HUDEP-2 (cell line): ENCODE data around the gene MRPL27.
A peak's percentile ranks its signal among the peaks of the same experiment; 100 is the strongest.

Experiments used
- DNase-seq, 76 experiments: peaks; one replicate each; lab custom pipeline; 2025; ENCODE audit not compliant: unreplicated experiment in 76 of 76; lab: John Stamatoyannopoulos, UW

Gene MRPL27

DNA sequence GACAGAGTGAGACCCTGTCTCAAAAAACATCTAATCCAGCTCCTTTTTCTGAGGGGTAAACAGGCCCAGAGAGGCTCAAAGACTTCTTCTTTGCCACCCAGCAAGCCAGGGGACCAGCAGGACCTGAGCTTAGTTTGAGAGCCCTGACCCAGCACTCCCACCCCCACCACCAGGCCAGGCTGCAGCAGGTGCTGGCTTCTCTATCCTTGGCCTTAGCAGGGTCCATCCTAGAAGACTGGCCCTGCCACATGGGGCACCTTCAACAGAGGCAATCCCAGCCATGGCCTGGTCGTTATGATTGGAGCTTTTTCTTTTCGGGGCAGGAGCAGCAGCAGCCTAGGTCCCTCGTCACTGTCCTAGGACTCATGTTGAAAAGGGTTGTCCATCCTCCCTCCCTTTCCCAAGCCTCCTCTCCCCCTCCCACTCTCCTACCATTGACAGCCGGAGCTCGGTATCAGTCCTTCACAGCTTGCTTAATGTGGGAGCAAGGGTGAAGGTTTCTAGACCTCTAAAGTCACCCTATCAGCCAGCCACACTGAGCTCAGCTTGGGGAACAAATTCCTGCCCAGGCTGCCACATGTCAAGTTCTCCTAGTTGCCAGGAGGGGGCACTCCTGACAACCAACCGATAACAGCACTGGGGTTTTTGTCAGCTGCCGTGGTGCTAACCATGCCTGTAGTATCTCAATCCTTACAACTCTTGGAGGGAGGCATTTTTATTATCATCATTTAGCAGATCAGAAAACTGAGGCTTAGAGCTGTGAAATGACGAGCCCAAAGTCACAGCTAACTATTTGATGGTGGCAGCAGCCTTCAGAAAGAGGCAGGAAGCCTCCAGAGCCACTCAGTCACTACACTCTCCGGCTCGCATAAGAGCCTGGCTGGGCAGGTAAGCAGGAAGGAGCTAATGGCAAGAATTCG lies 11.2 kb downstream of the MRPL27 start:
- DNase-seq = peak in 71 of 76 experiments; percentile 9 to 79 (median 53)

DNA sequence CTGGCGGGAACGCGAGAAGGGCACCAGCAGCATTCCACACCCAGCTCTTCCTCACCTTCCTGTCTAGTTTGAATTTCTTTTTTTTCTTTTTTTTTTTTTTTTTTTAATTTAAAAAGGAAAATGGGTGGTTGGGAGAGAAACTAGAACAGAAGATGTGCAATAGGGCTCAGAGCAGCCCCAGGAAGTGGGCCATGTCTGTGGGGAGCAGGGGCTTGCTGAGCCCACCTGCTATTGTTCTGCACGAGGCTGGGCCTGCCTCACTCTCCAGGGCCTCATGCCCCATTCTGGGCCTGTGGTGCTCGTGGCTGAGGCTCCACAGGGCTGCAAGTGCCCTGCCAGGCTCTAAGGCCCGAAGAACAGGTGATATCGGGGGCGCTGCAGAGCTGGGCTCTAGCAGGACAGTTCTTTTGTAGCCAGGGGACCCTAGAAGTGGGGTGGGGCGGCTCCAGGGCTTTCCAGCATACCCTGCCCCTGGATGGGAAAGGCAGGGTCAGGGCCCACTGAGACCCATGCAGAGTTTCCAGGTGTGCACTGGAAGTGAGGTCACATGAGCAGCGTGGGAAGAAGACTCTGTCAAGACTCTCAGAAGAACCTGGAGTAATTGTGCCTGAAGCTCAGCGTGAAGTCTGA lies 12.4 kb downstream of the MRPL27 start:
- DNase-seq = no peak

DNA sequence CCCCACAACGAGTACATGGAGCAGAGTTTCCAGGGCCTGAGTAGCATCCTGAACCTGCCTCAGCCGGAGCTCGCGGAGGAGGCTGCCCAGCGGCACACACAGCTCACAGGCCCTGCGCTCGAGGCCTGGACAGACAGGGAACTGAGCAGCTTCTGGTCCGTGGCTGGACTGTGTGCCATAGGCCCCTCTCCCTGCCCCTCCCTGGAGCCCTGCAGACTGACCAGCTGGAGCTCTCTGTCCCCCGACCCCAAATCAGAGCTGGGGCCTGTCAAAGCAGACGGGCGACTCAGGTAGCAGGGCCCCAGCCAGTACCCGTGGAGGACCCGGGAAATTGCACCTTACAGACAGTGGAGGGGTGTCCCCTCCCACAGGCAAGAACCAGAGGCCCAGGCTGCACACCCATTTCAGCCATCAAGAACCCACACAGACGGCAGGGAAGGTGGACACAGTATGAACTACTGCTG lies 13.0 kb downstream of the MRPL27 start:
- no peak for DNase-seq

DNA sequence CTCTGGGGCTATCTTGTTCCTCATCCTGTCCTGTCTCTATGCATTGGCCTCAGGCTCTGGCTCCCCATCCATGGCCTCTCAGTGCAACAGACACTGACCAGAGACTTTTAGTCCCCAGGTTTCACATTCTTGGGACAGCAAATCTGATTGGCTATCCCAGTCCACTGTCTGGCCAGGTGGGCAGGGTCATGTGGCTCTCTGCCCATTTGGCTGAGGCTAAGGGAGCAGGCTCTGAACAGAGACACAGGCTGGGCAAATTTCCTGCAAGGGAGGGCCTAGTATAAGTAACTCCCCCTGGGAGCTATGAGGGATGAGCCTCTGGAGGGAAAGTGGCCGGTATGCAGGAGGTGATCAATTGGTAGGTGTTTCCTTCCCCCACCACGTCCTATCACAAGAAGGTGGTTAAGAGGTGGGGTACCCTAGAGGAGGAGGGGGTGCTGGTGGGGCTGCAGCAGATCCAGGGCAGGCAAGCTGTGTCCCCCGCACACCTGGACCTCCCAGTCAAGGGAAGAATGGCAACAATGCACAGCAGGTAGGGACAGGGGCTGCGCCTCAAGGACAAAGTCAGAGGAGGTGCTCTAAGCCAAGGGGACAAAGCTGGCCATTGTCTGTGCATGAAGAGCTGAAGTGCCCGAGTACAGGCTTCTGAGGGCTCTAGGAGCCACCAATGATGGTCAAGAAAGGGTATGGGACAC lies 13.8 kb downstream of the MRPL27 start:
- DNase-seq = no peak

DNA sequence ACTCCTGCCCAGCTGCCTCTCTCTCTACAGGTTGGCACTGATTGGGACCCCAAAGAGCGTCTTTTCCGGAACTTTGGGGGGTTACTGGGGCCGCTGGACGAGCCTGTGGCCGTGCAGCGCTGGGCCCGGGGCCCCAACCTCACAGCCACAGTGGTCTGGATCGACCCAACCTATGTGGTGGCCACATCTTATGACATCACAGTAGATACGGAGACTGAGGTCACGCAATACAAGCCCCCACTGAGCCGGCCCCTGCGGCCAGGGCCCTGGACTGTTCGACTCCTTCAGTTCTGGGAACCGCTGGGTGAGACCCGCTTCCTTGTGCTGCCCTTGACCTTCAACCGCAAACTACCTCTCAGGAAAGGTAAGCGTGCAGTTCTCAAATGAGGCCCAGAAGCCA lies 14.8 kb downstream of the MRPL27 start:
- DNase-seq = no peak

DNA sequence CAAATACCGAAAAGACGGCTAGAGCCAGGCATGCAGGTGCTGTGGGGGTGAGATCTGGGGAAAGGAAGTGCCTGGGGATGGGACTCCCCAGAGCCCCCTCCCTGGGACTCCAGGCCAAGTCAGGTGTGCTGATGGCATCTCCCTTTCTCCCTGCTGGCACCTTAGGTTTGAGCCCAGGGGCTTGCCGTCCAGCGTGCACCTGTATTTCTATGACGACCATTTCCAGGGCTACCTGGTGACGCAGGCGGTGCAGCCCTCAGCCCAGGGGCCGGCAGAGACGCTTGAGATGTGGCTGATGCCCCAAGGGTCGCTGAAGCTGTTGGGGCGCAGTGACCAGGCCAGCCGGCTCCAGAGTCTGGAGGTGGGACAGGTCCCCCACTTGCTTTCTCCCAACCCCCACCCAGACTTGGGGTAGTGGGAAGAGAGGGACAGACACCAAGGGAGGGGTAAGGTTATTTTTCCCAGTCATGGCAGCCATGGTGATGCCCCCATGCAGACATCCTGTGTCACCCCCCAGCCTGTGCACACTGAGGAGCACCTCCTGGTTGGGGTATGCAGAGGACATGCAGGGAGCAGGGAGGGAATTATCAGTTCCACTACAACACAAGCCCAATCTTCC lies 16.0 kb downstream of the MRPL27 start:
- DNase-seq = no peak

DNA sequence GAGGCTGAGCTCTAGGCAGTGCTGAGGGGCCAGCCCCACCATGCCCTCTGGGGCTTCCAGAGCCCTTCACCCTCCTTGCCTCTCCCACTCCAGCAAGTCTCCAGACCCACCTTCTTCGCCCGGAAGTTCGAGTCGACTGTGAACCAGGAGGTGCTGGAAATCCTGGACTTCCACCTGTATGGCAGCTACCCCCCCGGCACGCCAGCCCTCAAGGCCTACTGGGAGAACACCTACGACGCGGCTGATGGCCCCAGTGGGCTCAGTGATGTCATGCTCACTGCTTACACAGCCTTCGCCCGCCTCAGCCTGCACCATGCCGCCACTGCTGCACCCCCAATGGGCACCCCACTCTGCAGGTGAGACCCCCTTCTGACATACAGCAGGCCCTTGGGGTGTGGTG lies 16.6 kb downstream of the MRPL27 start:
- no peak for DNase-seq

DNA sequence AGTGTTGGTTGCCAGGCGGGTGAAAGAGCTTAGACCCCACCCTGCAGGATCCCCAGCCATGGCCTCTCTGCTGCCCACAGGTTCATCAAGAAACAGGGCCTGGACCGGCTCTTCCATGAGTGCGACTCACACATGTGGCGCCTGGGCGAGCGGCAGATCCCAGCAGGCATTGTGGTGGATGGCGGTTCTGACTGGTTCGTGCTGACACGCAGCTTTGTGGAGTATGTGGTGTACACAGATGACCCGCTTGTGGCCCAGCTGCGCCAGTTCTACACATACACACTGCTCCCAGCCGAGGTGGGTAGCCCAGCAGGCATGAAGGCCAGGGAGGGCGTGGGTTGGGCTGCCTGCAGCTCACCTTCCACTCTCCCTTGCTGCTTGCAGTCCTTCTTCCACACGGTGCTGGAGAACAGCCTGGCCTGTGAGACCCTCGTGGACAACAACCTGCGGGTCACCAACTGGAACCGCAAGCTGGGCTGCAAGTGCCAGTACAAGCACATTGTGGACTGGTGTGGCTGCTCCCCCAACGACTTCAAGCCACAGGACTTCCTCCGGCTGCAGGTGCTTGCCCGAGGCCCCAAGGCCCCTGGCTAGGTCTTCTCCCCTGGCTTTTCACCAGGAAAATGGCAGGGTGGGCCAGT lies 17.2 kb downstream of the MRPL27 start:
- DNase-seq = no peak

DNA sequence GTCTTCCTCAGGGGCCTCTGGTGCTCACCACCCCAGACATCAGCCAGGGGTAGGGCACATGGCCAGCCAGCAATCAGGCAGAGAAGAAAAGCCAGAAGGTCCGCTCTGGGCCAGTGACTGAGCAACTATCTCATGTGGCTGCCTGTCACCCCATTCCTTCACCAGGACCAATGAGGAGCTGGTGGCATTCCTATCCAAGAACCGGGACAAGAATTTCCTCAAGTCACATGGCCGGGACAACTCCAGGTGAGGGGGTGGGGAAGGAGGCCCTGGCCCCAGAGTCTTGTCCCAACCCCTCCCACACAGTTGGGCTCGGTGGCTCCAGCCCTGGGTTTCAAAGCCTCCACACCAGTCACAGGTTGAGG lies 17.7 kb downstream of the MRPL27 start:
- no peak for DNase-seq

DNA sequence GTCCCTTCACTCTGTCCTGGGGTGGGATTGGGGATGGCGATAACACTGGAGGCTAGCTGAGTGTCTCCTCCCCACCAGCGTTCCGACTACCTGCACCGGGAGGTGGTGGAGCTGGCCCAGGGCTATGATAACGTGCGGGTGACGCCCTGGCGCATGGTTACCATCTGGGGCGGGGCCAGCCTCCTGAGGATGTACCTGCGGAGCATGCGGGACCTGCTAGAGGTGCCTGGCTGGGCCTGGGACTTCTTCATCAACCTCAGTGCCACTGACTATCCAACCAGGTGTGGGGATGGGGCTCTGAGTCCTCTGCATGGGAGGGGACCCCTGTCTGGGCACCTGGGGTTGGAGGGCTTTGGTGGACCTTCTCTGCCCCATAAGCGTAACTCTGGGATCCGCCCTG lies 18.2 kb downstream of the MRPL27 start:
- no peak for DNase-seq

DNA sequence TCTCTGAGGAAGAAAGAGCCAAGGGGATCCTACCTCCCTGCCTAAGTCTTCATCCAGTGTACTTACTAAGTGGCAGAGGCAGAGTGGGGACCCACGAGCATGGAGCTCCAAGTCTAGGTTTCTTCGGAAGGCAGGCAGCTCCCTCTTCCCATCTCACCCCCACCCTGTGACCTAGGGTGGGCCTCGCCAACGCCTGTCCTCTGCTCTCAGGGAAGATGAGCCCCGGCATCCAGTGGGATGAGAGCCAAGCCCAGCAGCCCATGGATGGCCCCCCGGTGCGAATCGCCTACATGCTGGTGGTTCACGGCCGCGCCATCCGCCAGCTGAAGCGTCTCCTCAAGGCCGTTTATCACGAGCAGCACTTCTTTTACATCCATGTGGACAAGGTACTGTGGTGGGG lies 18.8 kb downstream of the MRPL27 start:
- DNase-seq = no peak

DNA sequence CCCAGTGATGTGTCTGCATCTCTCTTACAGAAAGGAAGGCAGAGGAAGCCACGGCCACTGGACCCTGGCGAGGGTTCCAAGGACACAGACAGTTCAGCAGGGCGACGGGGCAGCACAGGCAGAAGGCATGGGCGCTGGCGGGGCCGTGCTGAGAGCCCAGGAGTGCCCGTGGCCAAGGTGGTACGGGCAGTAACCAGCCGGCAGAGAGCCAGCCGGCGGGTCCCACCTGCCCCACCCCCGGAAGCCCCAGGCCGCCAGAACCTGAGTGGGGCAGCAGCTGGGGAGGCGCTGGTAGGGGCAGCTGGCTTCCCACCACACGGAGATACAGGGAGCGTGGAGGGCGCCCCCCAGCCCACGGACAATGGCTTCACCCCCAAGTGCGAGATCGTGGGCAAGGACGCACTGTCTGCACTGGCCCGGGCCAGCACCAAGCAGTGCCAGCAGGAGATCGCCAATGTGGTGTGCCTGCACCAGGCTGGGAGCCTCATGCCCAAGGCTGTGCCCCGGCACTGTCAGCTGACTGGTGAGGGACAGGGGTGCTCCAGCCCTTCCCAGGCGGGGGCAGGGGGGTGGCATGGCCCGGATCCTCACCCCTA lies 19.3 kb downstream of the MRPL27 start:
- no peak for DNase-seq

DNA sequence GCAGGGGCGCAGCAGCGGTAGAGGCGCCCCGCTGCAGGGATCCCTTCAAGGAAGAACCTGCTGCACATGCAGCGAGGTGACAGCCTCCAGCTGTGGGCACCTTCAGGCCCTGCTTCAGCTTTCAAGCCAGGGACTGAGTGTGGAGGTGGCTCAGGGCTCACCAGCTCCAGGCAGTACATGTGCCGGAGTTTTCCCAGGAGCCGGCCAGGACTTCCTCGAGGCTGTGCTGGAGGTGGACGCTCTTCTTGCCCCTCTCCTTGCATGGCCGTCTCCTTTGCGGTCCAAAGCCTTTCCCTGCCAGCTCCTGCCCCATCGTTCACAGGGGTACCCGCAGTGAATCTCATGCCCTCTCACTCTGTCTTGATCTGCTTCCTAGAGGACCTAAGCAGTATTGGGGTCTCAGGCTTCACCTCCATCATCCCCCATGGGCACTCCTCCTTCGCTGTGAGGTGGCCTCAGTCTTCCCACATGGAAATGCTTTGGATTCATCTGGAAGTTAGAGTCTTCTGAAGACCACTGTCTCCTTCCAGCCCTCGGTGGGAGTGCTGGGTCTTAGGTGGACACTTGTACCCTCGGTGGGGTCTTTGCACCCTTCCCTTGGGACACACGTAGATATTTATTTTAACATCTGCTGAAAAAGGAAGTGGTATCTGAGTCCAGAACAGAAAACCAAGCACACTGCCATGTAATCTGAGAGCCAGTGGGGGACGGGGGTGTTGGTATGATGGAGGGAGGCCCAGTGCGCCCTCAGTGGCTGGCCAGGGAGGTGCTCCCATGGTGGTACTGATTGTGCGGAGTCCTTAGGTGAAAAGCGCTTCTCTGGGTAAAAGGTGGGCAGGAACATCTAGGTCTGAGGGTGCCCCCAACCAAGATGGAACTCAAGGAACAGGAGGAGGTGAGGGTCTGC lies 20.0 kb downstream of the MRPL27 start:
- DNase-seq = no peak

DNA sequence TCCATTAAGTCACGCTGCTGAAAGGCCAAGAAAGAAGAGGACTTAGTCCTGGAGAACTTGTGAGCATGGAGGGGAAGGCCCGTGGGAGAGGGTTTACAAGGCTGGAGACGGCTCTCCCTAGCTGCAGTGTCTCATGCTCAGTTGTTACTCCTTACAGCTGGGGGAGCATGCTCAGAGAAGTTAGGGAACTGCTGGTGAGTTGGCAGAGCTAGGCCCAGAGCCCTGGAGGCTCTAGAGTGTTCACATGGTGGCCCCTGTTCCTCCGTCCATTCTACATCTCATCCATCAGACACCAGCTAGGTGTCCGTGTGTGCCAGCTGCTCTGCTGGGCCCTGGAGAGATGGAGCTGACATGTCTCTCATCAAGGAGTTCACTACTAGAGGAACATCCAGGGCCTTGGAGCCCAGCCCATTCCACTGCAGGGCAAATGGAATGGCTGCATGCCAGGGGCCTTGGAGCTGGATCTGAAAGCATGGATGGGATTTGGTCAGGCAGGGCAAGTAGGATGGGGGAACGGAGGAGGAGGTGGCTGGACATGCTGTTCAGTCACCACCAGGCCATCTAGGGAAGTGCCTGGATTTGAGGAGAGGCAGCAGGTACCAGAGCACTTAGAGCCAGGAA lies 20.8 kb downstream of the MRPL27 start:
- no peak for DNase-seq

DNA sequence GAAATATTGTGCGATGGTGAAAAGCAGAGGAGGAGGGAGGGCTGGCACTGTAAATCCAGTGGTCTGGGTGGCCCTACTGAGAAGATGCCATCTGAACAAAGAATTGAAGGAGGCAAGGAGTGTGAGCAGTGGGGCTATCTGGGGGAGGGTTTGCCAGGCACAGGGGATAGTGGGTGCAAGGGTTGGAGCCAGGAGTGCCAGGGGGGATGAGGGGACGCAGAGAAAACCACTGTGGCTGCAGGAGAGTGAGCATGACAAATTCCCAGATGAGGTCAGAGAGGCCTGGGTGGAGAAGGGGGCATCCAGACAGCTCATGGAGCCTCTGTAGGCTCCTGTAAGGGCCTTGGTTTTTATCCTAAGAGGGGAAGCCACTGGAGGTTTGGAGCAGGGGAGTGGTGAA lies 22.3 kb downstream of the MRPL27 start:
- DNase-seq = no peak

DNA sequence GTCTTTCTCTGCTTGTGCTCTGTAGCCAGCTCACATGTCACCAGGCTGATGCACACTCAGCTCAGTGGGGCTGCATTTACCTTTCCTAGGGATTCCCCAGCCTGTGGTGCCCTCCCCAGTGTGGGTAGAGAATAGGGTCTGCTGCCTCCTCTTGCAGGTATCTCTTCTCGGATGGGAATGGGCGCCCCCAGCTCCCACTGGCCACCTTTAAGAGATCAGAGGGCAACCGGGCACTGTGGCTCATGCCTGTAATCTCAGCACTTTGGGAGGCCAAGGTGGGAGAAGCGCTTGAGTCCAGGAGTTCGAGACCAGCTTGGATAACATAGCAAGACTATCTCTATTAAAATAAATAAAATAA lies 23.8 kb downstream of the MRPL27 start:
- no peak for DNase-seq

DNA sequence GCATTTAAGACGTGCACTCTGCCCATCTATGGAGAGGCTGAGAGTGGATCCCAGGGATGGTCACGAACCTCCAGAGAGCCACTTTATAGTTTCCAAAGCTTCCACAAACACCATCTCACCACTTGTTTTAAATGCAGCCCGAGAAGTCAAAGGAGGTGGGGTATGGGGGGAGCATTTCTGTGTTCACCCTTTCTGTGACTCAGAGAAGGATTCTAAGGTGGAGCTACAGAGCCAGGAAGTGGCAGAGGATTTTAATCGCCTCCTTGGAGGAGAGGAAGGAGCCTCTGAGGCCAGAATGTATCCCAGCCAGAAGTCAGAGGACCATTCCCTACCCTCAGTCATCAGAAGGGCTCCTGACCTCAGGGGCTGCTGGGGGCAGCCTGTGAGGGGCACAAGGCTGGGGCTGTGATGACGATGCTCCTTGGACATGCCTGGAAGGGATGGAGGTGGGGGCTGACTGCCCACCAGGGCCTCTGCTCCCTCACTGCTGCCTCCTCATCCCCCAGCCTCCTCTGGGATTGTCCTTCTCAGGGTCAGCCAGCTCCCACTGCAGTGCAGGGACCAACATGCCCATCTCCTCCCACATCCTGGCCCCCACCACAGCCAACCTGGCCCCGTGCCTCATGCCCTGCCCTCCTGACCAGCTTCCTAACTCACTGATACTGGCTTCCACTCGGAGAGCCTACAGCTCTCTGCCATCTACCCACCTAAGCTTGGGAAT lies 24.3 kb downstream of the MRPL27 start:
- no peak for DNase-seq

DNA sequence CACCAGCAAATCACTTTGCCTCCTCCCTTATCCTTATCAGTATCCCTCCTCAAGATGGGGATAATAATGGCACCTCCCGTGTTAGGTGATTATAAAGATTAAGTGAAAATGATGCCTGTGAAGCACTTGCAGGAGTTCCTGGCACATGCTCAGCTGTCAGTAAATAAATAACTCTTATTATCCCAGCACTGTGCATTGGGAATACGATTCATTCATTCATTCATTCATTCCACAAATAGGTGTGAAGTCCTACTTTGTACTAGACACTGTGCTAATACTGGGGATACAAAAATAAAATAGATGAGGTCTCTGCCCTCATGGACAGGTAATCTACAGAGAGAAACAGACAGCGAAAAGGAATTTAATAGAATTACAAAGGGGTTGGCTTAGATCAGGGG lies 25.1 kb downstream of the MRPL27 start:
- DNase-seq = no peak
